CD14-positive monocyte (primary cell): ENCODE results near the gene TMEM30A. TPM values are rescaled to one million over a fixed set of nuclear protein-coding genes. Genes with fewer than 3 reads are reported as not detected.

Source experiments
- DNase-seq, 3 donors: peaks; one replicate each; pipeline ENCODE4 v3.0.0-alpha.2; 2011 to 2022
- H2AFZ ChIP-seq: 2 replicates; pipeline ENCODE4 v1.6.0; 2012; ENCODE audit warnings: mild to moderate bottlenecking, low read depth, low read length, inconsistent platforms; ENCODE audit not compliant: insufficient read depth, poor library complexity, severe bottlenecking
- H3K27ac ChIP-seq, 2 donors: 1 replicate in 1 of 2; 2 replicates in 1 of 2; pipeline ENCODE4 v1.5.1; 2012 to 2013; ENCODE audit warnings: low read length in 2 of 2, control low read depth in 1 of 2, inconsistent platforms in 1 of 2, low read depth in 1 of 2, mild to moderate bottlenecking in 1 of 2
- H3K27me3 ChIP-seq, 2 donors: one replicate each; pipeline versions ENCODE4 v1.6.0 to v1.6.1; 2011 to 2013; ENCODE audit warnings: low read length in 2 of 2; ENCODE audit not compliant: control insufficient read depth in 2 of 2, insufficient read depth in 2 of 2
- H3K36me3 ChIP-seq, 2 donors: replicated peaks in 1 of 2; 1 replicate in 1 of 2; 2 replicates in 1 of 2; pipeline versions ENCODE4 v1.5.1 to v1.6.1; 2012 to 2013; ENCODE audit warnings: low read length in 2 of 2, control low read depth in 1 of 2, inconsistent platforms in 1 of 2, mild to moderate bottlenecking in 1 of 2; ENCODE audit not compliant: insufficient read depth in 2 of 2, control insufficient read depth in 1 of 2
- H3K4me1 ChIP-seq, 2 donors: 1 replicate in 1 of 2; 2 replicates in 1 of 2; pipeline versions ENCODE4 v1.5.1 to v1.6.1; 2012 to 2013; ENCODE audit warnings: low read length in 2 of 2, control low read depth in 1 of 2, inconsistent platforms in 1 of 2, mild to moderate bottlenecking in 1 of 2, moderate library complexity in 1 of 2; ENCODE audit not compliant: insufficient read depth in 2 of 2, control insufficient read depth in 1 of 2
- H3K4me2 ChIP-seq: replicated peaks from 2 replicates; pipeline ENCODE3; 2012; ENCODE audit warnings: low read length, moderate library complexity, mild to moderate bottlenecking; ENCODE audit not compliant: poor library complexity, severe bottlenecking; ENCODE audit errors: extremely low read depth
- H3K4me3 ChIP-seq, 3 experiments: fragments of 200-600 bp in 1 of 3; sonication (generic) in 1 of 3; replicated peaks in 1 of 3; 1 replicate in 2 of 3; 2 replicates in 1 of 3; pipeline ENCODE4 v1.5.1; 2011 to 2013; ENCODE audit warnings: low read length in 3 of 3, mild to moderate bottlenecking in 3 of 3, control low read depth in 2 of 3, low read depth in 2 of 3, inconsistent platforms in 1 of 3, moderate library complexity in 1 of 3
- H3K79me2 ChIP-seq: 2 replicates; pipeline ENCODE4 v1.6.0; 2012; ENCODE audit warnings: mild to moderate bottlenecking, control low read depth, inconsistent platforms, low read length, moderate library complexity; ENCODE audit not compliant: insufficient read depth
- H3K9ac ChIP-seq: 2 replicates; pipeline ENCODE4 v1.6.0; 2017; ENCODE audit warnings: low read length, mild to moderate bottlenecking; ENCODE audit not compliant: insufficient read depth, poor library complexity, severe bottlenecking
- H3K9me3 ChIP-seq, 2 donors: replicated peaks in 1 of 2; 1 replicate in 1 of 2; 2 replicates in 1 of 2; pipeline versions ENCODE4 v1.5.1 to v1.6.1; 2012 to 2013; ENCODE audit warnings: low read length in 2 of 2, control low read depth in 1 of 2; ENCODE audit not compliant: control insufficient read depth in 1 of 2, insufficient read depth in 1 of 2
- H4K20me1 ChIP-seq: 2 replicates; pipeline ENCODE4 v1.6.0; 2012; ENCODE audit warnings: mild to moderate bottlenecking, low read length, control low read depth, moderate library complexity; ENCODE audit not compliant: insufficient read depth
- H3K27ac Mint-ChIP-seq, 7 donors: one replicate each; pipeline ENCODE4 v1.8.0; 2020; ENCODE audit warnings: mild to moderate bottlenecking in 7 of 7, mixed read lengths in 7 of 7, moderate library complexity in 6 of 7, inconsistent platforms in 2 of 7
- H3K27me3 Mint-ChIP-seq, 3 donors: one replicate each; pipeline ENCODE4 v1.8.0; 2021 to 2022; ENCODE audit warnings: low read depth in 3 of 3, mild to moderate bottlenecking in 3 of 3, mixed read lengths in 3 of 3, moderate library complexity in 3 of 3, inconsistent platforms in 1 of 3
- H3K36me3 Mint-ChIP-seq, 2 donors: one replicate each; pipeline ENCODE4 v1.8.0; 2020; ENCODE audit warnings: mixed read lengths in 2 of 2, inconsistent platforms in 1 of 2, mild to moderate bottlenecking in 1 of 2
- H3K4me1 Mint-ChIP-seq: one replicate; pipeline ENCODE4 v1.8.0; 2020; ENCODE audit warnings: mild to moderate bottlenecking, mixed read lengths
- H3K4me3 Mint-ChIP-seq, 2 donors: one replicate each; pipeline ENCODE4 v1.8.0; 2020; ENCODE audit warnings: mild to moderate bottlenecking in 2 of 2, mixed read lengths in 2 of 2, moderate library complexity in 1 of 2
- H3K9me3 Mint-ChIP-seq, 7 donors: one replicate each; pipeline ENCODE4 v1.8.0; 2020 to 2022; ENCODE audit warnings: mixed read lengths in 7 of 7, mild to moderate bottlenecking in 6 of 7, moderate library complexity in 6 of 7, inconsistent platforms in 2 of 7
- WGBS: methylation state at CpG from one replicate; pipeline ENCODE4 v1.1.5; 2013; ENCODE audit warnings: missing lambda C conversion rate; ENCODE audit not compliant: insufficient coverage; 5-methylcytosine and 5-hydroxymethylcytosine counted together
- intact Hi-C, 2 donors: fragments of 100-400 bp; cut with micrococcal nuclease; formaldehyde crosslinking; loops; one replicate each; pipeline versions ENCODE4 v1.15.0 to v1.15.1; 2023
- polyA plus RNA-seq, 3 donors: library from polyadenylated mRNA; depleted of rRNA in 1 of 3; unstranded in 2 of 3; stranded (reverse) in 1 of 3; fragments of 300-500 nt in 2 of 3; fragments of >200 nt in 1 of 3; fragmentation: Illumina TruSeq in 2 of 3; gene quantifications; 1 replicate in 2 of 3; 2 replicates in 1 of 3; pipeline ENCODE4 v1.2.3, GENCODE V29; 2012 to 2021
- TF ChIP-seq, protein P1 (sequence below): fragments of 200-600 bp; IDR thresholded peaks from one replicate; pipeline ENCODE4 v1.8.0; 2022; ENCODE audit warnings: antibody characterized with exemption, mild to moderate bottlenecking

TMEM30A gene
- polyA plus RNA-seq, 3 donors, result 12.2 to 101 (median 70.6) TPM

DNA sequence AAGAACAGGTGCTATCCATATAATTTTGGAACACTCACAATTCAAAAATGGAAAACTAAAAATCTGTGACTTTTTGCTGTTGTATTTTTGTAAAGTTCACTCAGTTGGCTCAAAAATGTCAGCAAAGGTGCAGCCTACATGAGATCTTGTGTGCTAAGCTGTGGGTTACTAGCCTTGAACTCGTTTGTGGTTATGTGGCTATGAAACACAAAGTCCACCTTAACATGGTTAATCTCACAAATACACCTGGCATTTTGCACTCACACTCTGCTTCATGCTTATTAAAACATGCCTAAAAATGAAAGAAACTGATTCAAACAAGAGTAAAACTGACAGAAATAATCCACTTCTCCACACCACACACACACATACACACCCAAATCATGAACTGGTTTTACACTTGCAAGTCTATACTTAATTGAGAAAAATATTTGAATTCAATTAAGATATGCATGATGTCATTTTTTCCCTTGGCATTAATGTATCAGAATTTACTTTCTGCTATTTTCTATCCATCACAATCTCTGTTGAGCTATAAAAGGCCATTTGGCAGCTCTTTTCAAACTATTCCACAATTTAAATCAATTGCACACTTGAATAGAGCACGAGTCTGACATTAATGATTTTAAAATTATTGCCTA is 22.9 kb upstream of the TMEM30A start:
- intact Hi-C loops, result no loop called here
- H3K27ac Mint-ChIP-seq, result no peak overlapping the region

DNA sequence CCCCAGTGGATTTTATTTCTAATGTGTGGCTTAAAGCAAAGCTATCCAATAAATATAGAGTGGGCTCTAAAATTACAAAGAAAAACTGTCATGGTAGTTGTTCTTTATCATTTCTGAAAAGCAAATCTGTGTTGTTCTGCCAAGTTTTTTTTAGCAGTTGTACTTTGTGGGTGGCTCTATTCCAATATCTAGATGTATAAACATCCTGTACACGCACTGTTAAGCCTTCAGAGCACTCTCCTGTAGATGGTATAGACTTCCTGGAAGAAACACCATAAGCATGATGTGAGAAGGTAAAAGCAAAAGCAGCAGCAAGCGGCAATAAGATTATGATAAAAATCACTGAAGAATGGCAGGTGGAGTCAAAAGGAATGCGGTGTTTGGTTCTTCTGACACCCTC is 21.5 kb upstream of the TMEM30A start:
- Mint-ChIP-seq H3K9me3 (no peaks in the 10 kb centered on the region), H3K4me3 (no peak overlapping the region), H3K27me3 (peaks cover 1 to 15% (median 2%) of the 10 kb centered on the region in 3 donors), H3K27ac (no peak overlapping the region), H3K36me3 (no peaks in the 10 kb centered on the region), H3K4me1 (no peaks in the 10 kb centered on the region)
- no peaks in the 10 kb centered on the region for H3K36me3 ChIP-seq
- H3K9me3 ChIP-seq, result no peaks in the 10 kb centered on the region
- H2AFZ ChIP-seq, result no peak overlapping the region
- H3K9ac ChIP-seq, result no peak overlapping the region
- H3K4me2 ChIP-seq, result no peak overlapping the region
- no CpG with 5 or more reads among the region's 3 CpGs for WGBS
- no peaks in the 10 kb centered on the region for H3K79me2 ChIP-seq
- DNase-seq, result no peak
- no peak overlapping the region for H3K4me3 ChIP-seq
- no peak overlapping the region for H3K27ac ChIP-seq
- intact Hi-C loops, result no loop called here
- no peaks in the 10 kb centered on the region for H3K4me1 ChIP-seq
- TF ChIP-seq, protein P1, sequence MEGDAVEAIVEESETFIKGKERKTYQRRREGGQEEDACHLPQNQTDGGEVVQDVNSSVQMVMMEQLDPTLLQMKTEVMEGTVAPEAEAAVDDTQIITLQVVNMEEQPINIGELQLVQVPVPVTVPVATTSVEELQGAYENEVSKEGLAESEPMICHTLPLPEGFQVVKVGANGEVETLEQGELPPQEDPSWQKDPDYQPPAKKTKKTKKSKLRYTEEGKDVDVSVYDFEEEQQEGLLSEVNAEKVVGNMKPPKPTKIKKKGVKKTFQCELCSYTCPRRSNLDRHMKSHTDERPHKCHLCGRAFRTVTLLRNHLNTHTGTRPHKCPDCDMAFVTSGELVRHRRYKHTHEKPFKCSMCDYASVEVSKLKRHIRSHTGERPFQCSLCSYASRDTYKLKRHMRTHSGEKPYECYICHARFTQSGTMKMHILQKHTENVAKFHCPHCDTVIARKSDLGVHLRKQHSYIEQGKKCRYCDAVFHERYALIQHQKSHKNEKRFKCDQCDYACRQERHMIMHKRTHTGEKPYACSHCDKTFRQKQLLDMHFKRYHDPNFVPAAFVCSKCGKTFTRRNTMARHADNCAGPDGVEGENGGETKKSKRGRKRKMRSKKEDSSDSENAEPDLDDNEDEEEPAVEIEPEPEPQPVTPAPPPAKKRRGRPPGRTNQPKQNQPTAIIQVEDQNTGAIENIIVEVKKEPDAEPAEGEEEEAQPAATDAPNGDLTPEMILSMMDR, result no peak
- H3K27me3 ChIP-seq, result peaks cover 0 to 3% of the 10 kb centered on the region in 2 donors
- no peaks in the 10 kb centered on the region for H4K20me1 ChIP-seq

More for the DNA sequence above, 22.9 kb upstream of the TMEM30A start:
- no peaks in the 10 kb centered on the region for H3K4me1 Mint-ChIP-seq
- no peaks in the 10 kb centered on the region for H3K4me1 ChIP-seq
- WGBS, result no CpG with 5 or more reads among the region's 2 CpGs
- H3K27ac ChIP-seq, result no peak overlapping the region
- H3K27me3 ChIP-seq, result peaks cover 0 to 3% of the 10 kb centered on the region in 2 donors
- DNase-seq, result no peak
- no peaks in the 10 kb centered on the region for H3K36me3 Mint-ChIP-seq
- H3K9ac ChIP-seq, result no peak overlapping the region
- no peaks in the 10 kb centered on the region for H4K20me1 ChIP-seq
- no peak overlapping the region for H3K4me3 Mint-ChIP-seq
- H3K4me3 ChIP-seq, result no peak overlapping the region
- H3K9me3 ChIP-seq, result no peaks in the 10 kb centered on the region
- TF ChIP-seq, protein P1, result no peak
- H2AFZ ChIP-seq, result no peak overlapping the region
- peaks cover 2 to 15% (median 5%) of the 10 kb centered on the region in 3 donors for H3K27me3 Mint-ChIP-seq
- H3K36me3 ChIP-seq, result no peaks in the 10 kb centered on the region
- H3K9me3 Mint-ChIP-seq, result no peaks in the 10 kb centered on the region
- no peaks in the 10 kb centered on the region for H3K79me2 ChIP-seq
- no peak overlapping the region for H3K4me2 ChIP-seq
